Spleen (tissue), 11 donors: Measurements from ENCODE around the gene GJD3. TPM values are rescaled to one million over a fixed set of nuclear protein-coding genes. Genes with fewer than 3 reads are reported as not detected.
"Not testable (repeated sequence)": the region's sequence is repeated elsewhere in the genome, so short reads cannot be mapped to it uniquely, and the experiment has no call there.

Experiments
- DNase-seq: peaks from one replicate; pipeline ENCODE4 v3.0.0-alpha.2; 2020
- H3K27ac ChIP-seq, 8 donors: fragments of 200-600 bp; sonication (generic) in 7 of 8; 1 replicate in 4 of 8; 2 replicates in 4 of 8; pipeline versions ENCODE4 v1.5.0 to v1.8.0; 2016 to 2021; ENCODE audit warnings: inconsistent platforms in 4 of 8, mild to moderate bottlenecking in 4 of 8, moderate library complexity in 1 of 8
- H3K27me3 ChIP-seq, 7 donors: fragments of 200-600 bp; sonication (generic) in 6 of 7; replicated peaks in 1 of 7; 1 replicate in 4 of 7; 2 replicates in 3 of 7; pipeline versions ENCODE4 v1.5.0 to v1.8.0; 2016 to 2021; ENCODE audit warnings: inconsistent platforms in 3 of 7, mild to moderate bottlenecking in 1 of 7
- H3K36me3 ChIP-seq, 6 donors: fragments of 200-600 bp; sonication (generic) in 5 of 6; 1 replicate in 4 of 6; 2 replicates in 2 of 6; pipeline versions ENCODE4 v1.5.0 to v1.8.0; 2016 to 2021; ENCODE audit warnings: inconsistent platforms in 2 of 6
- H3K4me1 ChIP-seq, 6 donors: fragments of 200-600 bp; sonication (generic) in 5 of 6; 1 replicate in 3 of 6; 2 replicates in 3 of 6; pipeline versions ENCODE4 v1.5.0 to v1.8.0; 2016 to 2021; ENCODE audit warnings: inconsistent platforms in 3 of 6
- H3K4me3 ChIP-seq, 8 donors: fragments of 200-600 bp; sonication (generic) in 7 of 8; 1 replicate in 4 of 8; 2 replicates in 4 of 8; pipeline versions ENCODE4 v1.5.0 to v1.8.0; 2016 to 2021; ENCODE audit warnings: inconsistent platforms in 4 of 8, mild to moderate bottlenecking in 4 of 8, moderate library complexity in 2 of 8
- H3K9me3 ChIP-seq, 8 donors: fragments of 200-600 bp; sonication (generic) in 7 of 8; 1 replicate in 4 of 8; 2 replicates in 4 of 8; pipeline versions ENCODE4 v1.5.0 to v1.8.0; 2016 to 2021; ENCODE audit warnings: inconsistent platforms in 4 of 8
- CTCF ChIP-seq, 11 experiments: fragments of 200-600 bp in 7 of 11; fragments of 450-650 bp in 4 of 11; sonication (generic) in 4 of 11; IDR thresholded peaks in 8 of 11; conservative IDR thresholded peaks in 3 of 11; 1 replicate in 7 of 11; 2 replicates in 4 of 11; pipeline versions ENCODE4 v1.4.0 to v1.8.0; 2016 to 2021; ENCODE audit warnings: antibody characterized with exemption in 11 of 11, inconsistent platforms in 4 of 11, mild to moderate bottlenecking in 1 of 11
- POLR2A ChIP-seq, 3 donors: fragments of 450-650 bp; IDR thresholded peaks; one replicate each; pipeline ENCODE4 v1.5.1; 2017; ENCODE audit warnings: antibody characterized with exemption in 3 of 3, mild to moderate bottlenecking in 1 of 3
- POLR2AphosphoS5 ChIP-seq, 3 donors: sonication (generic); formaldehyde crosslinking; IDR thresholded peaks; one replicate each; pipeline ENCODE4 v1.5.1; 2017; ENCODE audit warnings: antibody characterized with exemption in 3 of 3
- WGBS, 5 donors: extraction: QIAGEN DNeasy Blood & Tissue Kit in 3 of 5; methylation state at CpG; one replicate each; pipeline versions ENCODE4 v1.1.5 to v1.1.7; 2013 to 2018; 5-methylcytosine and 5-hydroxymethylcytosine counted together
- intact Hi-C: fragments of 100-400 bp; cut with DNase I; formaldehyde crosslinking; loops from one replicate; pipeline ENCODE4 v1.15.0; 2023; ENCODE audit warnings: low total_unique reads
- polyA plus RNA-seq, 3 donors: library from polyadenylated mRNA; stranded (reverse); fragments of 200-250 nt; gene quantifications; one replicate each; pipeline ENCODE4 v1.2.1, GENCODE V29; 2013
- total RNA-seq, 7 donors: library from RNA; depleted of rRNA in 3 of 7; stranded (reverse); fragments of >200 nt in 3 of 7; fragmentation: NEBNext Ultra II Directional in 4 of 7; extraction: Animal tissue kit (Norgen Biotek cat#: 25700) in 4 of 7; gene quantifications; one replicate each; pipeline versions ENCODE4 v1.1.0 to v1.2.1, GENCODE V29; 2016 to 2021
- donor health status: healthy with polysubstance abuse.
- donor health status: DM: no; HTN: no; CAD: no; lungs with moderate emphysema.
- donor health status: DM: no; HTN: no; CAD: no.
- donor health status: Bipolar disorder and iron deficiency.
- donor health status: healthy.
- donor health status: DM: no; HTN: no; CAD: no.
- donor health status: DM: yes; HTN: yes; CAD: no.

GJD3 gene
- total and polyA plus RNA-seq, 10 donors = 0.20 to 15.0 (median 8.6) TPM

GRCh38 chr17:40410082-40410481 is 45.5 kb upstream of the GJD3 start:
- Histone ChIP-seq H3K27me3 (no peaks in the 10 kb centered on the region), H3K4me1 (peaks cover 0 to 4% (median under 1%) of the 10 kb centered on the region in 6 donors), H3K36me3 (peaks cover 0 to 68% (median 0%) of the 10 kb centered on the region in 6 donors), H3K27ac (no peak overlapping the region), H3K9me3 (no peaks in the 10 kb centered on the region), H3K4me3 (no peak overlapping the region)
- intact Hi-C loops = no loop called here
- TF ChIP-seq POLR2AphosphoS5 (IDR thresholded peaks at IDR 0.05) = no peak
- no peak for TF ChIP-seq CTCF (IDR thresholded peaks at IDR 0.05 in 8 of 11, conservative IDR thresholded peaks at IDR 0.05 in 3 of 11)
- no peak for TF ChIP-seq POLR2A (IDR thresholded peaks at IDR 0.05)
- WGBS, 5 donors = 91 to 99% (median 96%) methylated on average over 1 of the region's 1 CpG
- DNase-seq = no peak

- H3K36me3 ChIP-seq = peaks cover 0 to 73% (median 0%) of the 10 kb centered on the region in 6 donors
- H3K9me3 ChIP-seq, H3K27ac ChIP-seq, H3K4me1 ChIP-seq, DNase-seq, H3K4me3 ChIP-seq, intact Hi-C loops, H3K27me3 ChIP-seq: not testable (repeated sequence)
- WGBS, 5 donors = 89 to 98% (median 95%) methylated on average over 4 of the region's 4 CpGs
Measured at GRCh38 chr17:40409540-40409939, 45.0 kb upstream of the GJD3 start.

GRCh38 chr17:40407460-40407859 is 42.9 kb upstream of the GJD3 start:
- no peaks in the 10 kb centered on the region for H3K4me1 ChIP-seq

GRCh38 chr17:40404003-40404402 is 39.5 kb upstream of the GJD3 start:
- Histone ChIP-seq H3K9me3 (no peaks in the 10 kb centered on the region), H3K36me3 (peaks cover 0 to 84% (median 0%) of the 10 kb centered on the region in 6 donors), H3K4me1 (peaks cover 0 to 4% (median 2%) of the 10 kb centered on the region in 6 donors), H3K4me3 (no peak overlapping the region), H3K27me3 (no peaks in the 10 kb centered on the region), H3K27ac (no peak overlapping the region)
- TF ChIP-seq POLR2AphosphoS5 (IDR thresholded peaks at IDR 0.05) (no peak), CTCF (IDR thresholded peaks at IDR 0.05 in 8 of 11, conservative IDR thresholded peaks at IDR 0.05 in 3 of 11) (no peak), POLR2A (IDR thresholded peaks at IDR 0.05) (no peak)
- intact Hi-C loops = no loop called here
- no peak for DNase-seq
- 95 to 99% (median 97%) methylated on average over 3 of the region's 3 CpGs for WGBS, 5 donors

More at GRCh38 chr17:40407460-40407859, 42.9 kb upstream of the GJD3 start:
- peaks cover 0 to 84% (median 0%) of the 10 kb centered on the region in 6 donors for H3K36me3 ChIP-seq
- no peak overlapping the region for H3K27ac ChIP-seq
- TF ChIP-seq POLR2A (IDR thresholded peaks at IDR 0.05) = no peak
- no peak for TF ChIP-seq POLR2AphosphoS5 (IDR thresholded peaks at IDR 0.05)
- no peak for TF ChIP-seq CTCF (IDR thresholded peaks at IDR 0.05 in 8 of 11, conservative IDR thresholded peaks at IDR 0.05 in 3 of 11)
- intact Hi-C loops = no loop called here
- H3K4me3 ChIP-seq = no peak overlapping the region
- no peaks in the 10 kb centered on the region for H3K9me3 ChIP-seq
- H3K27me3 ChIP-seq = no peaks in the 10 kb centered on the region
- WGBS, 5 donors = 95 to 98% (median 97%) methylated on average over 3 of the region's 3 CpGs
- DNase-seq = no peak

- WGBS, 5 donors = 68 to 76% (median 74%) methylated on average over 1 of the region's 1 CpG
- no peak for DNase-seq
- no peak overlapping the region for H3K4me3 ChIP-seq
- TF ChIP-seq POLR2A (IDR thresholded peaks at IDR 0.05) (no peak), POLR2AphosphoS5 (IDR thresholded peaks at IDR 0.05) (no peak), CTCF (IDR thresholded peaks at IDR 0.05 in 8 of 11, conservative IDR thresholded peaks at IDR 0.05 in 3 of 11) (no peak)
- H3K27me3 ChIP-seq = no peaks in the 10 kb centered on the region
- intact Hi-C loops = no loop called here
- peaks cover 0 to 90% (median 0%) of the 10 kb centered on the region in 6 donors for H3K36me3 ChIP-seq
- no peaks in the 10 kb centered on the region for H3K9me3 ChIP-seq
- H3K4me1 ChIP-seq = peaks cover 0 to 9% (median 2%) of the 10 kb centered on the region in 6 donors
- no peak overlapping the region for H3K27ac ChIP-seq
Measured at GRCh38 chr17:40402668-40403067, 38.1 kb upstream of the GJD3 start.
